BE2C (cell line): ENCODE results near the gene GLYR1.

Experiments used
- DNase-seq: peaks from one replicate; pipeline ENCODE4 v3.0.0-alpha.2; 2020
- H3K27me3 ChIP-seq: fragments of 250-450 bp; sonication (Bioruptor Pico); 2 replicates; pipeline ENCODE4 v1.5.1; 2020; ENCODE audit warnings: mild to moderate bottlenecking
- H3K36me3 ChIP-seq: fragments of 250-450 bp; sonication (Bioruptor Pico); 2 replicates; pipeline ENCODE4 v1.5.1; 2020; ENCODE audit warnings: mild to moderate bottlenecking
- H3K4me1 ChIP-seq: fragments of 250-450 bp; sonication (Bioruptor Pico); 2 replicates; pipeline ENCODE4 v1.5.1; 2020
- H3K4me3 ChIP-seq: 2 replicates; pipeline ENCODE4 v1.5.1; 2011; ENCODE audit warnings: low read depth, low read length
- H3K9me3 ChIP-seq: fragments of 250-450 bp; sonication (Bioruptor Pico); 2 replicates; pipeline ENCODE4 v1.5.1; 2020
- TF ChIP-seq, protein P1 (sequence below): IDR thresholded peaks from 2 replicates; pipeline ENCODE4 v1.5.1; 2012; ENCODE audit warnings: mild to moderate bottlenecking, low read depth, low read length

GLYR1 gene

DNA sequence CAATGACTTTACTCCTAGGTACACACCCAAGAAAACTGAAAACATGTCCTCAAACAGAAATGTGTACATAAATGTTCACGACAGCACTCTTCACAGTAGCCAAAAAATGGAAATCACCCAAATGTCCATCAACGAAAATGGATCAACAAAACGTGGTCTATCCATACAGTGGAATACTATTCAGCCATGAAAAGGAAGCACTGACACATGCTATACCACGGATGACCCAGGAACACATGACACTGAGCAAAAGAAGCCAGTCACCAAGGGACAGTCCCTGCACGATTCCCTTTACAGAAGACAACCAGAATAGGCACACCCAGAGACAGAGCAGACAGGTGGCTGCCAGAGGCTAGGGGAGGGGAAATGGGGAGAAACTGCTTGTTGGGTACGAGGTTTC is 91.4 kb downstream of the GLYR1 start:
- DNase-seq, result no peak
- Histone ChIP-seq H3K4me3 (no peak overlapping the region), H3K27me3 (no peaks in the 10 kb centered on the region), H3K36me3 (peaks cover 55% of the 10 kb centered on the region), H3K9me3 (no peaks in the 10 kb centered on the region), H3K4me1 (no peaks in the 10 kb centered on the region)
- TF ChIP-seq, protein P1, sequence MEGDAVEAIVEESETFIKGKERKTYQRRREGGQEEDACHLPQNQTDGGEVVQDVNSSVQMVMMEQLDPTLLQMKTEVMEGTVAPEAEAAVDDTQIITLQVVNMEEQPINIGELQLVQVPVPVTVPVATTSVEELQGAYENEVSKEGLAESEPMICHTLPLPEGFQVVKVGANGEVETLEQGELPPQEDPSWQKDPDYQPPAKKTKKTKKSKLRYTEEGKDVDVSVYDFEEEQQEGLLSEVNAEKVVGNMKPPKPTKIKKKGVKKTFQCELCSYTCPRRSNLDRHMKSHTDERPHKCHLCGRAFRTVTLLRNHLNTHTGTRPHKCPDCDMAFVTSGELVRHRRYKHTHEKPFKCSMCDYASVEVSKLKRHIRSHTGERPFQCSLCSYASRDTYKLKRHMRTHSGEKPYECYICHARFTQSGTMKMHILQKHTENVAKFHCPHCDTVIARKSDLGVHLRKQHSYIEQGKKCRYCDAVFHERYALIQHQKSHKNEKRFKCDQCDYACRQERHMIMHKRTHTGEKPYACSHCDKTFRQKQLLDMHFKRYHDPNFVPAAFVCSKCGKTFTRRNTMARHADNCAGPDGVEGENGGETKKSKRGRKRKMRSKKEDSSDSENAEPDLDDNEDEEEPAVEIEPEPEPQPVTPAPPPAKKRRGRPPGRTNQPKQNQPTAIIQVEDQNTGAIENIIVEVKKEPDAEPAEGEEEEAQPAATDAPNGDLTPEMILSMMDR, result no peak

DNA sequence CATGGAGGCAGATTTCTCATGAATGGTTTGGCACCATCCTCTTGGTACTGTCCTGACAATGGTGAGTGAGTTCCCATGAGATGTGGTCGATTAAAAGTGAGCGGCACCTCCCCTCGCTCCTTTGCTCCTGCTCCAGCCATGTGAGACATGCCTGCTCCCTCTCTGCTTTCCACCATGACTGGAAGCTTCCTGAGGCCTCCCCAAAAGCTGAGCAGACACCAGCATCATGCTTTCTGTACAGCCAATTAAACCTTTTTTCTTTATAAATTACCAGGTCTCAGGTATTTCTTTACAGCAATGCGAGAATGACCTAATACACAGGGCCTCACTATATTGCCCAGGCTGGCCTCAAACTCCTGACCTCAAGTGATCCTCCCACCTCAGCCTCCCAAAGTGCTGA is 92.2 kb downstream of the GLYR1 start:
- TF ChIP-seq, protein P1, result no peak
- Histone ChIP-seq H3K27me3 (no peaks in the 10 kb centered on the region), H3K9me3 (no peaks in the 10 kb centered on the region), H3K4me3 (no peak overlapping the region), H3K4me1 (no peaks in the 10 kb centered on the region), H3K36me3 (peaks cover 49% of the 10 kb centered on the region)
- no peak for DNase-seq

DNA sequence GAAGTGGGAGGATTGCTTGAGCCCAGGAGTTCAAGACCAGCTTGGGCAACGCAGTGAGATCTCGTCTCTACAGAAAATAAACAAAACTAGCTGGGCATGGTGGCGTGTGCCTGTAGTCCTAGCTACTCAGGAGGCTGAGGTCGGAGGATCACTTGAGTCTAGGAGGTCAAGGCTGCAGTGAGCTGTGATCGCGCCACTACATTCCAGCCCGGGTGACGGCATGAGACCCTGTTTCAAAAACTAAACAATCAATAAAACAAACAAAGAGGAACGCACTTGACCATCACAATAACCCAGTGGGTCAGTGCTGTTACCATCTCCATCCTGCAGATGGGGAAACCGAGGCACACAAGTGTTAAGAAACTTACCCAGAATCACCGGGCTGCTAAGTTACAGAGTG is 93.9 kb downstream of the GLYR1 start:
- H3K27me3 ChIP-seq, result no peaks in the 10 kb centered on the region
- TF ChIP-seq, protein P1, result no peak
- H3K4me3 ChIP-seq, result no peak overlapping the region
- no peak for DNase-seq
- no peaks in the 10 kb centered on the region for H3K9me3 ChIP-seq
- no peaks in the 10 kb centered on the region for H3K4me1 ChIP-seq
- peaks cover 43% of the 10 kb centered on the region for H3K36me3 ChIP-seq
